Fibroblast of the conjunctiva (primary cell): ENCODE results near the gene PRODH.
"Not testable (repeated sequence)": the region's sequence is repeated elsewhere in the genome, so short reads cannot be mapped to it uniquely, and the experiment has no call there.

Experiments
- DNase-seq: peaks from one replicate; pipeline ENCODE4 v3.0.0-alpha.2; 2010; ENCODE audit warnings: low read depth

Gene PRODH

GRCh38 chr22:18968011-18968749 is 32.1 kb upstream of the PRODH start:
- no peak for DNase-seq

- not testable (repeated sequence) for DNase-seq
These were observed 31.4 kb upstream of the PRODH start for GRCh38 chr22:18967391-18968010.

- DNase-seq, result no peak
These were observed 30.7 kb upstream of the PRODH start for GRCh38 chr22:18966748-18967147.

- no peak for DNase-seq
These were observed 29.7 kb upstream of the PRODH start for GRCh38 chr22:18965526-18966421.

- DNase-seq, result not testable (repeated sequence)
These were observed 28.6 kb upstream of the PRODH start for GRCh38 chr22:18964501-18965265.

GRCh38 chr22:18964051-18964450 is 28.0 kb upstream of the PRODH start:
- DNase-seq, result not testable (repeated sequence)

GRCh38 chr22:18962308-18962635 is 26.2 kb upstream of the PRODH start:
- no peak for DNase-seq

GRCh38 chr22:18961632-18962307 is 25.7 kb upstream of the PRODH start:
- not testable (repeated sequence) for DNase-seq

- DNase-seq, result not testable (repeated sequence)
These were observed 25.1 kb upstream of the PRODH start for GRCh38 chr22:18961201-18961600.

- DNase-seq, result not testable (repeated sequence)
These were observed 24.2 kb upstream of the PRODH start for GRCh38 chr22:18960166-18960820.

- not testable (repeated sequence) for DNase-seq
These were observed 23.6 kb upstream of the PRODH start for GRCh38 chr22:18959741-18960140.

GRCh38 chr22:18959266-18959665 is 23.2 kb upstream of the PRODH start:
- DNase-seq, result not testable (repeated sequence)

GRCh38 chr22:18958738-18959137 is 22.6 kb upstream of the PRODH start:
- DNase-seq, result not testable (repeated sequence)

- DNase-seq, result not testable (repeated sequence)
These were observed 22.2 kb upstream of the PRODH start for GRCh38 chr22:18958321-18958705.

- not testable (repeated sequence) for DNase-seq
These were observed 21.7 kb upstream of the PRODH start for GRCh38 chr22:18957621-18958320.

- not testable (repeated sequence) for DNase-seq
These were observed 20.9 kb upstream of the PRODH start for GRCh38 chr22:18956956-18957355.

- DNase-seq, result not testable (repeated sequence)
These were observed 20.2 kb upstream of the PRODH start for GRCh38 chr22:18956121-18956895.

GRCh38 chr22:18955696-18956095 is 19.6 kb upstream of the PRODH start:
- no peak for DNase-seq

GRCh38 chr22:18954990-18955571 is 19.0 kb upstream of the PRODH start:
- DNase-seq, result no peak
